ENCODE data around the gene NOTCH2NLA. TPM values are rescaled to one million over a fixed set of nuclear protein-coding genes. Genes with fewer than 3 reads are reported as not detected.
"Not testable (repeated sequence)": the region's sequence is repeated elsewhere in the genome, so short reads cannot be mapped to it uniquely, and the experiment has no call there.

The NOTCH2NLA gene
- total and polyA plus RNA-seq, 5 donors from 2014 or later: 9.7 to 39.3 (median 21.6) TPM

- not testable (repeated sequence) for H3K27ac Mint-ChIP-seq; H3K36me3 ChIP-seq (ENCODE audit: control insufficient read depth, insufficient read depth, low read length); DNase-seq; H3K9me3 Mint-ChIP-seq; H3K4me1 ChIP-seq (ENCODE audit: control insufficient read depth, insufficient read depth, low read length, poor library complexity, severe bottlenecking); H3K27ac ChIP-seq (ENCODE audit: insufficient read depth, low read length, poor library complexity, severe bottlenecking); H3K27me3 Mint-ChIP-seq; H3K36me3 Mint-ChIP-seq; H3K4me3 ChIP-seq (ENCODE audit: low read depth, low read length); H3K9me3 ChIP-seq (ENCODE audit: control insufficient read depth in 2 of 2, low read length in 2 of 2); H3K4me3 Mint-ChIP-seq; H3K27me3 ChIP-seq (ENCODE audit: control insufficient read depth, insufficient read depth, low read length); H3K4me1 Mint-ChIP-seq
- peak; percentile 72 to 74 for ATAC-seq (ENCODE audit: low read depth in 2 of 2)
Measured at GRCh38 chr1:146248643-146249042, 19.8 kb upstream of the NOTCH2NLA start.

- not testable (repeated sequence) for H3K36me3 Mint-ChIP-seq; H3K27ac ChIP-seq (ENCODE audit: insufficient read depth, low read length, poor library complexity, severe bottlenecking); H3K27ac Mint-ChIP-seq; H3K4me1 Mint-ChIP-seq; H3K36me3 ChIP-seq (ENCODE audit: control insufficient read depth, insufficient read depth, low read length); H3K4me3 Mint-ChIP-seq; H3K9me3 Mint-ChIP-seq; DNase-seq; H3K4me1 ChIP-seq (ENCODE audit: control insufficient read depth, insufficient read depth, low read length, poor library complexity, severe bottlenecking); H3K27me3 ChIP-seq (ENCODE audit: control insufficient read depth, insufficient read depth, low read length); H3K4me3 ChIP-seq (ENCODE audit: low read depth, low read length); ATAC-seq (ENCODE audit: low read depth in 2 of 2); H3K9me3 ChIP-seq (ENCODE audit: control insufficient read depth in 2 of 2, low read length in 2 of 2); H3K27me3 Mint-ChIP-seq
Measured at GRCh38 chr1:146236626-146237025, 7.8 kb upstream of the NOTCH2NLA start.

- not testable (repeated sequence) for DNase-seq; H3K4me3 Mint-ChIP-seq; H3K27me3 ChIP-seq (ENCODE audit: control insufficient read depth, insufficient read depth, low read length); H3K4me3 ChIP-seq (ENCODE audit: low read depth, low read length); H3K4me1 ChIP-seq (ENCODE audit: control insufficient read depth, insufficient read depth, low read length, poor library complexity, severe bottlenecking); H3K4me1 Mint-ChIP-seq; H3K36me3 ChIP-seq (ENCODE audit: control insufficient read depth, insufficient read depth, low read length); ATAC-seq (ENCODE audit: low read depth in 2 of 2); H3K9me3 Mint-ChIP-seq; H3K36me3 Mint-ChIP-seq; H3K9me3 ChIP-seq (ENCODE audit: control insufficient read depth in 2 of 2, low read length in 2 of 2); H3K27me3 Mint-ChIP-seq; H3K27ac ChIP-seq (ENCODE audit: insufficient read depth, low read length, poor library complexity, severe bottlenecking); H3K27ac Mint-ChIP-seq
Measured at GRCh38 chr1:146236026-146236601, 7.3 kb upstream of the NOTCH2NLA start.

GRCh38 chr1:146228144-146228682 is 608 bp downstream of the NOTCH2NLA start:
- ATAC-seq (ENCODE audit: low read depth in 2 of 2); H3K4me1 Mint-ChIP-seq; H3K36me3 Mint-ChIP-seq; H3K27ac Mint-ChIP-seq; H3K9me3 Mint-ChIP-seq; H3K27me3 Mint-ChIP-seq; H3K4me1 ChIP-seq (ENCODE audit: control insufficient read depth, insufficient read depth, low read length, poor library complexity, severe bottlenecking); H3K27me3 ChIP-seq (ENCODE audit: control insufficient read depth, insufficient read depth, low read length); H3K27ac ChIP-seq (ENCODE audit: insufficient read depth, low read length, poor library complexity, severe bottlenecking); H3K36me3 ChIP-seq (ENCODE audit: control insufficient read depth, insufficient read depth, low read length); H3K9me3 ChIP-seq (ENCODE audit: control insufficient read depth in 2 of 2, low read length in 2 of 2); H3K4me3 ChIP-seq (ENCODE audit: low read depth, low read length): not testable (repeated sequence)
- DNase-seq: peak in 2 of 3 donors; percentile 0 to 24
- H3K4me3 Mint-ChIP-seq: peak overlapping the region; percentile 35 to 84 (median 72)

- not testable (repeated sequence) for H3K27me3 Mint-ChIP-seq; DNase-seq; H3K9me3 Mint-ChIP-seq; H3K4me1 Mint-ChIP-seq; H3K4me1 ChIP-seq (ENCODE audit: control insufficient read depth, insufficient read depth, low read length, poor library complexity, severe bottlenecking); H3K36me3 ChIP-seq (ENCODE audit: control insufficient read depth, insufficient read depth, low read length); H3K4me3 Mint-ChIP-seq; H3K27me3 ChIP-seq (ENCODE audit: control insufficient read depth, insufficient read depth, low read length); H3K27ac Mint-ChIP-seq; H3K4me3 ChIP-seq (ENCODE audit: low read depth, low read length); H3K36me3 Mint-ChIP-seq; ATAC-seq (ENCODE audit: low read depth in 2 of 2); H3K9me3 ChIP-seq (ENCODE audit: control insufficient read depth in 2 of 2, low read length in 2 of 2); H3K27ac ChIP-seq (ENCODE audit: insufficient read depth, low read length, poor library complexity, severe bottlenecking)
Measured at GRCh38 chr1:146174531-146174930, 54.3 kb downstream of the NOTCH2NLA start.

GRCh38 chr1:146167740-146168139 is 61.1 kb downstream of the NOTCH2NLA start:
- H3K27ac Mint-ChIP-seq; H3K4me3 Mint-ChIP-seq; H3K4me3 ChIP-seq (ENCODE audit: low read depth, low read length); H3K9me3 Mint-ChIP-seq; H3K9me3 ChIP-seq (ENCODE audit: control insufficient read depth in 2 of 2, low read length in 2 of 2); ATAC-seq (ENCODE audit: low read depth in 2 of 2); H3K36me3 Mint-ChIP-seq; H3K27me3 ChIP-seq (ENCODE audit: control insufficient read depth, insufficient read depth, low read length); DNase-seq; H3K27ac ChIP-seq (ENCODE audit: insufficient read depth, low read length, poor library complexity, severe bottlenecking); H3K36me3 ChIP-seq (ENCODE audit: control insufficient read depth, insufficient read depth, low read length); H3K4me1 ChIP-seq (ENCODE audit: control insufficient read depth, insufficient read depth, low read length, poor library complexity, severe bottlenecking); H3K27me3 Mint-ChIP-seq; H3K4me1 Mint-ChIP-seq: not testable (repeated sequence)

- H3K4me3 Mint-ChIP-seq; H3K9me3 Mint-ChIP-seq; H3K4me3 ChIP-seq (ENCODE audit: low read depth, low read length); H3K36me3 ChIP-seq (ENCODE audit: control insufficient read depth, insufficient read depth, low read length); H3K27me3 Mint-ChIP-seq; H3K4me1 ChIP-seq (ENCODE audit: control insufficient read depth, insufficient read depth, low read length, poor library complexity, severe bottlenecking); DNase-seq; H3K27ac Mint-ChIP-seq; H3K27ac ChIP-seq (ENCODE audit: insufficient read depth, low read length, poor library complexity, severe bottlenecking); H3K36me3 Mint-ChIP-seq; H3K27me3 ChIP-seq (ENCODE audit: control insufficient read depth, insufficient read depth, low read length); H3K9me3 ChIP-seq (ENCODE audit: control insufficient read depth in 2 of 2, low read length in 2 of 2); H3K4me1 Mint-ChIP-seq; ATAC-seq (ENCODE audit: low read depth in 2 of 2): not testable (repeated sequence)
Measured at GRCh38 chr1:146167273-146167672, 61.5 kb downstream of the NOTCH2NLA start.

- H3K27me3 ChIP-seq (ENCODE audit: control insufficient read depth, insufficient read depth, low read length); H3K4me1 Mint-ChIP-seq; H3K27ac ChIP-seq (ENCODE audit: insufficient read depth, low read length, poor library complexity, severe bottlenecking); H3K36me3 Mint-ChIP-seq; H3K4me3 ChIP-seq (ENCODE audit: low read depth, low read length); H3K36me3 ChIP-seq (ENCODE audit: control insufficient read depth, insufficient read depth, low read length); H3K9me3 Mint-ChIP-seq; H3K4me1 ChIP-seq (ENCODE audit: control insufficient read depth, insufficient read depth, low read length, poor library complexity, severe bottlenecking); H3K9me3 ChIP-seq (ENCODE audit: control insufficient read depth in 2 of 2, low read length in 2 of 2); ATAC-seq (ENCODE audit: low read depth in 2 of 2); H3K27me3 Mint-ChIP-seq; H3K4me3 Mint-ChIP-seq: not testable (repeated sequence)
- peak within 1 kb of the TSS in 1 of 3 donors; percentile 38 for H3K27ac Mint-ChIP-seq
- peak in 1 of 3 donors; percentile 6 for DNase-seq
Measured at GRCh38 chr1:146144465-146144864, 84.4 kb downstream of the NOTCH2NLA start, which contains the start of gene NBPF10. TSS of gene NBPF10 (minus strand) at chr1:146144804. CDS start at chr1:146144769, 35 bp downstream.
